ENCODE results near the gene BMP8A. TPM values are rescaled to one million over a fixed set of nuclear protein-coding genes. Genes with fewer than 3 reads are reported as not detected.
"Not testable (repeated sequence)": the region's sequence is repeated elsewhere in the genome, so short reads cannot be mapped to it uniquely, and the experiment has no call there.

The BMP8A gene
- total RNA-seq, 2 experiments from 2014 or later = 0.16 TPM; not detected in 1

- peak overlapping the region; percentile 27 for H3K27ac Mint-ChIP-seq
- peaks cover 25% of the 10 kb centered on the region for H3K4me1 Mint-ChIP-seq (ENCODE audit: low read depth)
- ChIA-PET CTCF (no interaction called here), POLR2A (no interaction called here)
- ATAC-seq = no peak
- no peaks in the 10 kb centered on the region for H3K9me3 Mint-ChIP-seq (ENCODE audit: insufficient read depth)
- H3K4me3 Mint-ChIP-seq = no peak overlapping the region
- peaks cover 9% of the 10 kb centered on the region for H3K36me3 Mint-ChIP-seq (ENCODE audit: low read depth)
- no peaks in the 10 kb centered on the region for H3K27me3 Mint-ChIP-seq (ENCODE audit: low read depth)
- DNase-seq = no peak
These were observed 33.3 kb downstream of the BMP8A start for GRCh38 chr1:39524591-39525365.

- H3K27ac Mint-ChIP-seq = peak overlapping the region; percentile 86
- H3K4me3 Mint-ChIP-seq = peak overlapping the region; percentile 5
- ATAC-seq (peak; percentile 96), DNase-seq (peak; percentile 83)
- POLR2A ChIA-PET = no interaction called here
- peaks cover 9% of the 10 kb centered on the region for H3K36me3 Mint-ChIP-seq (ENCODE audit: low read depth)
- peaks cover 25% of the 10 kb centered on the region for H3K4me1 Mint-ChIP-seq (ENCODE audit: low read depth)
- no peaks in the 10 kb centered on the region for H3K9me3 Mint-ChIP-seq (ENCODE audit: insufficient read depth)
- CTCF ChIA-PET = interaction anchor here (1.6 kb wide), 1 partner anchor 13 kb away, joined by 5 read pairs; no protein-coding TSS in a partner anchor
- H3K27me3 Mint-ChIP-seq (ENCODE audit: low read depth) = no peaks in the 10 kb centered on the region
These were observed 34.1 kb downstream of the BMP8A start for GRCh38 chr1:39525366-39526165.

- DNase-seq (no peak), ATAC-seq (no peak)
- peaks cover 13% of the 10 kb centered on the region for H3K36me3 Mint-ChIP-seq (ENCODE audit: low read depth)
- CTCF ChIA-PET = interaction anchor here (1.6 kb wide), 1 partner anchor 12 kb away, joined by 5 read pairs; no protein-coding TSS in a partner anchor
- H3K9me3 Mint-ChIP-seq (ENCODE audit: insufficient read depth) = no peaks in the 10 kb centered on the region
- H3K27ac Mint-ChIP-seq = no peak overlapping the region
- peaks cover 25% of the 10 kb centered on the region for H3K4me1 Mint-ChIP-seq (ENCODE audit: low read depth)
- POLR2A ChIA-PET = no interaction called here
- no peaks in the 10 kb centered on the region for H3K27me3 Mint-ChIP-seq (ENCODE audit: low read depth)
- H3K4me3 Mint-ChIP-seq = no peak overlapping the region
These were observed 35.2 kb downstream of the BMP8A start for GRCh38 chr1:39526466-39527189.

- POLR2A ChIA-PET; H3K4me3 Mint-ChIP-seq; H3K27me3 Mint-ChIP-seq (ENCODE audit: low read depth); ATAC-seq; H3K9me3 Mint-ChIP-seq (ENCODE audit: insufficient read depth); CTCF ChIA-PET; H3K27ac Mint-ChIP-seq; DNase-seq: not testable (repeated sequence)
- Mint-ChIP-seq H3K36me3 (ENCODE audit: low read depth) (peaks cover 19% of the 10 kb centered on the region), H3K4me1 (ENCODE audit: low read depth) (peaks cover 25% of the 10 kb centered on the region)
These were observed 35.7 kb downstream of the BMP8A start for GRCh38 chr1:39527190-39527579.

- ATAC-seq (no peak), DNase-seq (no peak)
- Mint-ChIP-seq H3K36me3 (ENCODE audit: low read depth) (peaks cover 19% of the 10 kb centered on the region), H3K27ac (no peak overlapping the region), H3K4me3 (no peak overlapping the region), H3K27me3 (ENCODE audit: low read depth) (no peaks in the 10 kb centered on the region), H3K4me1 (ENCODE audit: low read depth) (peaks cover 25% of the 10 kb centered on the region), H3K9me3 (ENCODE audit: insufficient read depth) (no peaks in the 10 kb centered on the region)
- POLR2A ChIA-PET = no interaction called here
- CTCF ChIA-PET = no interaction called here
These were observed 36.6 kb downstream of the BMP8A start for GRCh38 chr1:39528082-39528481.

- ChIA-PET CTCF (interaction anchor here (2.0 kb wide), 1 partner anchor 9 kb away, joined by 8 read pairs; no protein-coding TSS in a partner anchor), POLR2A (no interaction called here)
- no peak for ATAC-seq
- Mint-ChIP-seq H3K4me3 (no peak overlapping the region), H3K9me3 (ENCODE audit: insufficient read depth) (no peaks in the 10 kb centered on the region), H3K27ac (no peak overlapping the region), H3K36me3 (ENCODE audit: low read depth) (peaks cover 21% of the 10 kb centered on the region), H3K27me3 (ENCODE audit: low read depth) (no peaks in the 10 kb centered on the region), H3K4me1 (ENCODE audit: low read depth) (peaks cover 15% of the 10 kb centered on the region)
- DNase-seq = no peak
These were observed 38.6 kb downstream of the BMP8A start for GRCh38 chr1:39529901-39530535.

- no peaks in the 10 kb centered on the region for H3K27me3 Mint-ChIP-seq (ENCODE audit: low read depth)
- H3K4me3 Mint-ChIP-seq = no peak overlapping the region
- H3K27ac Mint-ChIP-seq = peak overlapping the region; percentile 42
- H3K9me3 Mint-ChIP-seq (ENCODE audit: insufficient read depth) = no peaks in the 10 kb centered on the region
- ATAC-seq (no peak), DNase-seq (no peak)
- CTCF ChIA-PET = interaction anchor here (1.4 kb wide), 1 partner anchor 69 kb away, joined by 5 read pairs; no protein-coding TSS in a partner anchor
- H3K36me3 Mint-ChIP-seq (ENCODE audit: low read depth) = peaks cover 21% of the 10 kb centered on the region
- peaks cover 3% of the 10 kb centered on the region for H3K4me1 Mint-ChIP-seq (ENCODE audit: low read depth)
- POLR2A ChIA-PET = no interaction called here
These were observed 40.1 kb downstream of the BMP8A start for GRCh38 chr1:39531526-39531925.

- Mint-ChIP-seq H3K27me3 (ENCODE audit: low read depth) (no peaks in the 10 kb centered on the region), H3K27ac (no peak overlapping the region), H3K4me1 (ENCODE audit: low read depth) (no peaks in the 10 kb centered on the region), H3K9me3 (ENCODE audit: insufficient read depth) (no peaks in the 10 kb centered on the region), H3K4me3 (no peak overlapping the region), H3K36me3 (ENCODE audit: low read depth) (peaks cover 15% of the 10 kb centered on the region)
- ATAC-seq = no peak
- ChIA-PET CTCF (interaction anchor here (1.1 kb wide), 1 partner anchor 435 kb away, joined by 3 read pairs; no protein-coding TSS in a partner anchor), POLR2A (no interaction called here)
- no peak for DNase-seq
These were observed 42.0 kb downstream of the BMP8A start for GRCh38 chr1:39533442-39533841.

GRCh38 chr1:39538531-39539251 lies 47.3 kb downstream of the BMP8A start:
- H3K9me3 Mint-ChIP-seq (ENCODE audit: insufficient read depth) = no peaks in the 10 kb centered on the region
- POLR2A ChIA-PET = no interaction called here
- CTCF ChIA-PET = interaction anchor here (0.6 to 3.8 kb wide), 35 partner anchors 8 to 462 kb away, joined by 3 to 16 read pairs (median 4); partner anchors contain the start of gene BMP8A
- ATAC-seq (no peak), DNase-seq (no peak)
- H3K4me3 Mint-ChIP-seq = no peak overlapping the region
- H3K27me3 Mint-ChIP-seq (ENCODE audit: low read depth) = no peaks in the 10 kb centered on the region
- peaks cover 13% of the 10 kb centered on the region for H3K36me3 Mint-ChIP-seq (ENCODE audit: low read depth)
- no peak overlapping the region for H3K27ac Mint-ChIP-seq
- no peaks in the 10 kb centered on the region for H3K4me1 Mint-ChIP-seq (ENCODE audit: low read depth)

- no peaks in the 10 kb centered on the region for H3K27me3 Mint-ChIP-seq (ENCODE audit: low read depth)
- CTCF ChIA-PET = interaction anchor here (0.6 to 3.8 kb wide), 32 partner anchors 8 to 463 kb away, joined by 3 to 16 read pairs (median 4); no protein-coding TSS in a partner anchor
- no peaks in the 10 kb centered on the region for H3K9me3 Mint-ChIP-seq (ENCODE audit: insufficient read depth)
- peak; percentile 91 for ATAC-seq
- no peak overlapping the region for H3K27ac Mint-ChIP-seq
- DNase-seq = peak; percentile 66
- no peaks in the 10 kb centered on the region for H3K4me1 Mint-ChIP-seq (ENCODE audit: low read depth)
- H3K4me3 Mint-ChIP-seq = no peak overlapping the region
- POLR2A ChIA-PET = no interaction called here
- H3K36me3 Mint-ChIP-seq (ENCODE audit: low read depth) = peaks cover 12% of the 10 kb centered on the region
These were observed 47.9 kb downstream of the BMP8A start for GRCh38 chr1:39539252-39539790.

Measured in activated CD8-positive, alpha-beta T cell treated with anti-CD3 and anti-CD28 coated beads, Interleukin-2, amount 10 ng/mL, durations not matched to agents 7 days and 5 days (primary cell).